ENCODE results near the gene MSANTD1.

Gene MSANTD1

DNA sequence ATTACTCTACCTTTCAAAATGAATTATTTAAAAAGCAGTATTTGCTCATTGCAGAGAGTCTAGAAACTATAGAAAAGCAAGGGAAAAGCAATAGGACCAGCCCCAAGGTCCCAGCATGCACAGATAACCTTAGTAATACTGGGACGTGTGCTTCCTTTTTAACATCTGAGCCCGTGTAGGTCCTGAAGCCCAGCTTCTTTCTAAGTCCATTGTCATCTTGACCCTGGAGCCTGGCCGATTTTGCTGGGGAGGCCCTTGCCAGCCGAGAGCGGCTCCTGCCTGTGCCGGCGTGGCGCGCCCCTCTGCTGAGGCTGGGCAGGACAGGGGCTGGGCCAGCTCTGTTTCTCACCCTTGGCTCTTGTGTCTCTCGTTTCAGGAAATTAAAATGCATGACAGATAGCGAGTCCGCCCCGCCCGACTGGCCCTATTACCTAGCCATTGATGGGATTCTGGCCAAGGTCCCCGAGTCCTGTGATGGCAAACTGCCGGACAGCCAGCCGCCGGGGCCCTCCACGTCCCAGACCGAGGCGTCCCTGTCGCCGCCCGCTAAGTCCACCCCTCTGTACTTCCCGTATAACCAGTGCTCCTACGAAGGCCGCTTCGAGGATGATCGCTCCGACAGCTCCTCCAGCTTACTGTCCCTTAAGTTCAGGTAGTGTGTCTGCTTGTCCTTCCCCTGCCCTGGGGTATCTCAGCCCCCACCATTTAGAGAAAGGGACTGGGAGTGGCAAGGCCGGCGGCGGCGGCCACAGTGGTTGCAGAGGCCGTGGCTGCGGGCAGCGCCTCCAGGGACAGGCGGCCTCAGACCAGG lies 4.1 kb downstream of the MSANTD1 start:
- Mint-ChIP-seq H3K36me3 (ENCODE audit: low read depth) (no peaks in the 10 kb centered on the region), H3K4me3 (no peak overlapping the region), H3K27ac (no peak overlapping the region), H3K4me1 (ENCODE audit: low read depth) (no peaks in the 10 kb centered on the region), H3K9me3 (no peaks in the 10 kb centered on the region), H3K27me3 (ENCODE audit: low read depth) (no peaks in the 10 kb centered on the region)
- DNase-seq (ENCODE audit: low spot score): no peak

GRCh38 chr4:3253808-3254207 lies 4.8 kb downstream of the MSANTD1 start:
- Mint-ChIP-seq H3K4me1 (ENCODE audit: low read depth) (no peaks in the 10 kb centered on the region), H3K4me3 (no peak overlapping the region), H3K36me3 (ENCODE audit: low read depth) (no peaks in the 10 kb centered on the region), H3K27me3 (ENCODE audit: low read depth) (no peaks in the 10 kb centered on the region), H3K9me3 (no peaks in the 10 kb centered on the region), H3K27ac (no peak overlapping the region)
- DNase-seq (ENCODE audit: low spot score): no peak

DNA sequence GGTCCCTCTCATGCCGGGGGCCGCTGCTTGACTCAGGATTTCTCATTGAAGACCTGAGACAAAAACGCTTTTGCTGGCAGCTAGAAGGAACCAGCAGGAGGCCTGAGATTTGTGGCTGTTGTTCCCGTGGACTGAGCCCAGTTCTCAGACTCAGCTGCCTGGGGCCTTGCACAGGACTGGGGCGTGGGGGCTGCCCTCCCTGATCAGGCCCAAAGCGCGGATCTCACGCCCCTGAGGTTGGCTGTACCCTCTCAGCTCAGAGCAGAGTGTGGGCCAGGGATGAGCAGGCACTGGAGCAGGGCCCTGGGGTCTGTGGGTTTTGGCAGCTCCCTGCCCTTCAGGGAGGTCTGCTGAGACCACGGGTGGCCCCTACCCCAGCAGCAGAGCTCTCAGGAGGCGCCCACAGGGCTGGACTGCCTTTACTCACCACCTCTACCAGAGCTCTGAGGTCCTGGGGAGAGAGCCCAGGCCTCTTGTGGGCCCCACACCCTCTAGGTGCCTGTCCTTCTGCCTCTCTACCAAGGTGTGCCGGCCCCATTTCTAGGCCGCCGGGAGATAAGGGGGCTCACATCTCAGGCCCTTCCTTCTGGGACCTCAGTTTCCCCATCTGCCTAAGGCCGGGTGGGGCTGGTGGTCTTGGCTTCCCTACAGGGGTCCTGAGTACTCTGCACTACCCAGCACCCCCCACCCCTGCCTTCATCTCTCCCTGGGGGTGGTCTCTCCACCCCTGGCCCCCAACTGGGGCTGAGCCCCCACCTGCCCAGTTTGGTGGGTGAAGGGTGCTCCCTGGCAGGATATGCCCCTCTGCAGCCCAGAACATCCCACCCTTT lies 5.6 kb downstream of the MSANTD1 start:
- no peaks in the 10 kb centered on the region for H3K36me3 Mint-ChIP-seq (ENCODE audit: low read depth)
- no peak for DNase-seq (ENCODE audit: low spot score)
- no peak overlapping the region for H3K27ac Mint-ChIP-seq
- no peaks in the 10 kb centered on the region for H3K27me3 Mint-ChIP-seq (ENCODE audit: low read depth)
- no peaks in the 10 kb centered on the region for H3K4me1 Mint-ChIP-seq (ENCODE audit: low read depth)
- H3K9me3 Mint-ChIP-seq: no peaks in the 10 kb centered on the region
- H3K4me3 Mint-ChIP-seq: no peak overlapping the region

DNA sequence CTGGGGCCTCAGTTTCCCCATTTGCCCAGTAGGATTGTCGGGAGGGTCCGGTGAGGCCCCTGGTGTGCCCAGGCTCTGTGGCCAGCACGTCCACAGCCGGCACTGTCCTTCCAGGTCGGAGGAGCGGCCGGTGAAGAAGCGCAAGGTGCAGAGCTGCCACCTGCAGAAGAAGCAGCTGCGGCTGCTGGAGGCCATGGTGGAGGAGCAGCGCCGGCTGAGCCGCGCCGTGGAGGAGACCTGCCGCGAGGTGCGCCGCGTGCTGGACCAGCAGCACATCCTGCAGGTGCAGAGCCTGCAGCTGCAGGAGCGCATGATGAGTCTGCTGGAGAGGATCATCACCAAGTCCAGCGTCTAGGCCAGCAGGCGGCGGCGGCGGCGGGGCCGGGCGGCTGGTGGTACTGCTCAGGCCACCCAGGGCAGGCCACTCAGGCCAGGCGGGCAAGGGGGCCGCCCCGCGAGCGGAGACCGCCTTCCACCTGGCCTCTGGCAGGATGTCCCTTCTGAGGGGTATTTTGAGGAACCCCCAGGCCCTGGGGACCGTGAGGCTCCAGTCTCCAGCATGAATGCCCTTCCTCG lies 6.7 kb downstream of the MSANTD1 start:
- H3K27ac Mint-ChIP-seq: no peak overlapping the region
- no peak overlapping the region for H3K4me3 Mint-ChIP-seq
- H3K36me3 Mint-ChIP-seq (ENCODE audit: low read depth): no peaks in the 10 kb centered on the region
- H3K4me1 Mint-ChIP-seq (ENCODE audit: low read depth): no peaks in the 10 kb centered on the region
- H3K27me3 Mint-ChIP-seq (ENCODE audit: low read depth): no peaks in the 10 kb centered on the region
- no peaks in the 10 kb centered on the region for H3K9me3 Mint-ChIP-seq
- DNase-seq (ENCODE audit: low spot score): no peak

- Mint-ChIP-seq H3K4me3 (no peak overlapping the region), H3K27me3 (ENCODE audit: low read depth) (no peaks in the 10 kb centered on the region), H3K27ac (no peak overlapping the region), H3K9me3 (no peaks in the 10 kb centered on the region), H3K36me3 (ENCODE audit: low read depth) (no peaks in the 10 kb centered on the region), H3K4me1 (ENCODE audit: low read depth) (no peaks in the 10 kb centered on the region)
- no peak for DNase-seq (ENCODE audit: low spot score)
Measured at GRCh38 chr4:3256230-3257102, 7.5 kb downstream of the MSANTD1 start.

DNA sequence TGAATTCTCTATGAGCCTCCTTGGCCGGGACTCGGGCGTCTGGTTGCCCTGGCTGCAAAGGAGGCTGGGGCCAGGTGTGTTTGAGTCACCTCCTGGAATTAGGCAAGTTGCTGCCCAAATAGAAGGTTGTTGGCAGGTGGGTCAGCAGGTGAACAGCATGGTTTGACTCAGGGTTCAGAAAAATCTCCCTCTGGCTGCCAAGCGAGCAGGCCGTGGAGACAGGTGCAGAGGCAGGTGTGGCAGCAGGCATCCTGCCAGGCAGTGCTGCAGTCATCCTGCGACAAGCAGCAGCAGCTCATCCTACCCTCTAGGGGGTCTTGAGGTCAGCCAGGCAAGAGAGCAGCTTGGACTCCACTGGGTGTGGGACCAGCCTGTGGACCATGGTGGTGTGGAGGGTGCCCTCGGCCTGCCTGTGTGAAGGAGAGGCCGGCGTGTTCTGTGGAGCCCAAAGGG lies 8.2 kb downstream of the MSANTD1 start:
- H3K4me3 Mint-ChIP-seq: no peak overlapping the region
- no peaks in the 10 kb centered on the region for H3K36me3 Mint-ChIP-seq (ENCODE audit: low read depth)
- no peak overlapping the region for H3K27ac Mint-ChIP-seq
- H3K4me1 Mint-ChIP-seq (ENCODE audit: low read depth): no peaks in the 10 kb centered on the region
- no peak for DNase-seq (ENCODE audit: low spot score)
- no peaks in the 10 kb centered on the region for H3K9me3 Mint-ChIP-seq
- no peaks in the 10 kb centered on the region for H3K27me3 Mint-ChIP-seq (ENCODE audit: low read depth)

DNA sequence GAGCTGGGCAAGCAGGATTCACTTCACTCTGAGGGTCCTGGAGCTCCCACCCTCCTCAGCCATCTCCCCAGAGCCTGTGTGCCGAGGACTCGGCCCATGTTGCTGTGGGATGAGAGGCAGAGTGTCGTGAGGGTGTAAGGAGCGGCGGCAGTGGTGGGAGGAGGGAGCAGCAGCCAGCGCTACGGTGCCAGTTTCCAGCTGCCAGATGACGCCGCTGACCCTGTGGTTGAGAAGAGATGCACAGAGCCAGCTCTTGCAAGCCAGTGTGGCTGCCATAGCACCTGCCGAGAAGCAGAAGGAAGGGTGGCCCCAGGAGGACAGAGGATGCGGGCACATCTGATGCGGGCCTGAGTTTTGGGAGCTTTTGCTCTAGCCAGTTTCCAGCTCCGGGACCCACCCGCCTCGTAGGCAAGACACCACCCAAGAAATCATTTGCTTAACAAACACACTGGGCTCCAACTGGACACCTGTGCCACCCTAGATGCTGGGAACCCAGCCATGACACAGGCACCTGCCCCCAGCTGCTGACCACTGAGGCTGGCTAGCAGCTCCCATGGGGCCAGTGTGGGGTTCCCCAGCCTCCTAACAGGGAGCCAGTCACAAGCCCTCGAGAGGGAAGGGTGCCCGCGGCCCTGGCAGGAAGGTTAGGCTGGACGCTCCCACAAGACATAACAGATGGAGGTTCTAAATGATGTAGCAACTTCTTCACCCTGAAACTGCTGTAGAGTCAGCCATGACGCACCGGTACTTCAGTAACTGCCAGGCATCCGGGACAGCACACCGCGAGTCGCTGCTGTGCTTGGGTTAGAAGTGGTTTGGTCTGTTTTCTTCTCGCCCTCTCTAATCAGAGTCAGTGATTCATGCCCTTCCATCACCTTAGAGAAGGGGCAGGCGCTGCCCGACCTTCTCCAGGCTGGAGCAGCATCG lies 8.9 kb downstream of the MSANTD1 start:
- no peak for DNase-seq (ENCODE audit: low spot score)
- H3K27me3 Mint-ChIP-seq (ENCODE audit: low read depth): no peaks in the 10 kb centered on the region
- no peak overlapping the region for H3K27ac Mint-ChIP-seq
- no peaks in the 10 kb centered on the region for H3K4me1 Mint-ChIP-seq (ENCODE audit: low read depth)
- H3K36me3 Mint-ChIP-seq (ENCODE audit: low read depth): no peaks in the 10 kb centered on the region
- no peaks in the 10 kb centered on the region for H3K9me3 Mint-ChIP-seq
- no peak overlapping the region for H3K4me3 Mint-ChIP-seq

- no peaks in the 10 kb centered on the region for H3K4me1 Mint-ChIP-seq (ENCODE audit: low read depth)
- no peaks in the 10 kb centered on the region for H3K27me3 Mint-ChIP-seq (ENCODE audit: low read depth)
- no peaks in the 10 kb centered on the region for H3K9me3 Mint-ChIP-seq
- H3K36me3 Mint-ChIP-seq (ENCODE audit: low read depth): no peaks in the 10 kb centered on the region
- no peak for DNase-seq (ENCODE audit: low spot score)
- no peak overlapping the region for H3K4me3 Mint-ChIP-seq
- no peak overlapping the region for H3K27ac Mint-ChIP-seq
Measured at GRCh38 chr4:3261411-3262207, 12.7 kb downstream of the MSANTD1 start.

DNA sequence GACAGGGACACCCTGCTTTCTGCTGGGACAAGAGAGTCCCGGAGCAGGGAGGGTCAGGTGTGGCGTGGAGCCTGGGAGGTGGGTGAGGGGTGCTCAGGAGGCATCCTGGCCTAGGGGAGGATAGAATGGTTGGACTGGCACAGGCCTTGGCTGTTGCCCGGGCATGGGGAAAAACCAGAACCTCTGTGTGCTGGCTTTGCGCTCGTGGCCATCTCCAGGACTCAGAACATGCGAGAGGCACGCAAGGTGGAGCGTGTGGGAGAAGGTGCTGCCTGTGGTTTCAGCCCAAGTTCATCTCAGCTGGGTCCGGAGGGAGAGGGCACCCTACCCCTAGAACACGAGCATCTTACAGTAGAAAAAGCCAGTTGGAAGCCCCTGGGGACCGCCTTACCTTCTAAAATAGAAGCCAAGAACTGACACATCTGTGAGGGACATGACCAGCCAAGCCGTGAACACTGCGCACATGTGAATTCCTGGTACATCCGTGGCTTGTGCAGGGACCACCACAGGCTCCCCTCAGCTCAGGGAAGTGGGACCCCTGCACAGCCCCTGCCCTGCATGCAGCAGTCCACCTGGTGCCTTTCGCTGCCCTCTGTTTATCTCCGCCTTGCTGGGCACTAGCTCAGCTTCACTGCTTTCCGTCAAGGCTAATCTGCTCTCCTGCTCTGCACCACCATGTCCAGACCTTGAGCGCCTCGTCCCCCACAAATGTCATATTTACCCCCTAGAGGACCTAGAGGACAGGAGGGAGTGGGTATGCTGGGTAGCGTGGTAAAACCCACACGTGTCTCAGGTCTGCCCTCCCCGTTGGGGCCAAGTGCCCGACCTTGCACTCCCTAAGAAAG lies 13.5 kb downstream of the MSANTD1 start:
- no peak overlapping the region for H3K4me3 Mint-ChIP-seq
- no peaks in the 10 kb centered on the region for H3K9me3 Mint-ChIP-seq

DNA sequence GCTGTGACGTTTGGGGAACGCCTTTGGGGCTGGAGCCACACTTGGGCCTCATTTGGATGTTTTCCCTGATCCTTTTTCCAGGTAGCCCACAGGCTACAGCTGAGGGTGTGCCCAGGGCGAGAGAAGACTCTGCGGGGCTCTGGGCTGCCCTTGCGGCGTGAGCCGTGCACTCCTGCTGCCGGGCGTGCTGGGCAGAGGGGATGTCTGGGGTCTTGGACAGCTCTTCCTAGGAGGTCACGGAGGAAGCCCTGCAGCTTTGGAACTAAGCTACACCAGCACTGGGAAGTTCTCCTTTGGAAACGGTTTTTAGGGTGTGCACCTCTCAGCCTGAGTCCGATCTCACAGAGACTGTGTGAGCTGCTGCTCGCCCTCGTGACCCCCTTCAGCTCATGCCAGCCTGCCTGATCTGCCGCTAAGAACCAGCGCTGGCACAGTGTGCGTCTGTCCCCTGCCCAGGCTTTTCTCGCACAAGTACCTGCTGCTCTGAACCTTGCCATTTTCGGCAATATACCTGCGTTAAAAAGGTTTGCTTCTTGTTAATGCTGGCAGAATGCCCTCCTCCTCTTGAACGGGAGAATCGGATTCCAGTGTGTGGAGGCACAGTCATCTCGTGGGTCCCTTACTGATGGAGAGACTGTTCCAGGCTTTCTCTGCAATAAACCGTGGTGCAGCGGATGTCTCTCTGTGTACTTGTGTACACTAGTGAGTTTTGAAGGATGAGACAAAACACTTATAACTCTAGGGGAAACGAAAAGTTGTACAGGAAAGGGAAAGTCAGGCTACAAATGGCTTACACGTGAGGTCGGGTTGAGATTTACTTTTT lies 14.3 kb downstream of the MSANTD1 start:
- Mint-ChIP-seq H3K27me3 (ENCODE audit: low read depth) (no peaks in the 10 kb centered on the region), H3K9me3 (no peaks in the 10 kb centered on the region), H3K4me1 (ENCODE audit: low read depth) (no peaks in the 10 kb centered on the region), H3K4me3 (no peak overlapping the region), H3K27ac (no peak overlapping the region), H3K36me3 (ENCODE audit: low read depth) (no peaks in the 10 kb centered on the region)
- no peak for DNase-seq (ENCODE audit: low spot score)

More for the DNA sequence above, 13.5 kb downstream of the MSANTD1 start:
- no peak for DNase-seq (ENCODE audit: low spot score)
- no peaks in the 10 kb centered on the region for H3K4me1 Mint-ChIP-seq (ENCODE audit: low read depth)
- H3K27ac Mint-ChIP-seq: no peak overlapping the region
- no peaks in the 10 kb centered on the region for H3K27me3 Mint-ChIP-seq (ENCODE audit: low read depth)
- no peaks in the 10 kb centered on the region for H3K36me3 Mint-ChIP-seq (ENCODE audit: low read depth)

GRCh38 chr4:3263876-3264193 lies 14.9 kb downstream of the MSANTD1 start:
- Mint-ChIP-seq H3K27ac (no peak overlapping the region), H3K4me3 (no peak overlapping the region), H3K27me3 (ENCODE audit: low read depth) (no peaks in the 10 kb centered on the region), H3K36me3 (ENCODE audit: low read depth) (no peaks in the 10 kb centered on the region), H3K9me3 (no peaks in the 10 kb centered on the region), H3K4me1 (ENCODE audit: low read depth) (no peaks in the 10 kb centered on the region)
- no peak for DNase-seq (ENCODE audit: low spot score)
